Measurements from ENCODE around the gene FAM110A.

DNA sequence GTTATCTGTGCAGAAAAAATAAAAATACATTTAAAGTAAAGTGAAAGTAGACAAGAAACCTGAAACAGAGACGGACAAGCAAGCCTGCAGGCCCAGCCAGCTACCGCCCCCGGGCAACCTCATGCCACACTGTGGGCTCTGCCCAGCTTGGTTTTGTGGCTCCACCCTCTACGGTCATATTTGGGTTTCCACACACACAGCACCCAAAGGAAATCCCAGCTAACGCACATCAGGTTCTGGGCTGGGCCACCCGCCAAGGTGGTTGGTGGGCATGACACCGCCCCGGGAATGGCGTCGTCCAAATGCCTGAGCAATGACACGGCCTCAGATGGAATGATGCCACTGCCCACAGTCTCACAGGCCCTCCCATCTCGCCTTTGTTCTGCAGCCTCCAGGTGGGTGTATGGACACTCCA lies 22.9 kb downstream of the FAM110A start:
- TF ChIP-seq, protein P1, sequence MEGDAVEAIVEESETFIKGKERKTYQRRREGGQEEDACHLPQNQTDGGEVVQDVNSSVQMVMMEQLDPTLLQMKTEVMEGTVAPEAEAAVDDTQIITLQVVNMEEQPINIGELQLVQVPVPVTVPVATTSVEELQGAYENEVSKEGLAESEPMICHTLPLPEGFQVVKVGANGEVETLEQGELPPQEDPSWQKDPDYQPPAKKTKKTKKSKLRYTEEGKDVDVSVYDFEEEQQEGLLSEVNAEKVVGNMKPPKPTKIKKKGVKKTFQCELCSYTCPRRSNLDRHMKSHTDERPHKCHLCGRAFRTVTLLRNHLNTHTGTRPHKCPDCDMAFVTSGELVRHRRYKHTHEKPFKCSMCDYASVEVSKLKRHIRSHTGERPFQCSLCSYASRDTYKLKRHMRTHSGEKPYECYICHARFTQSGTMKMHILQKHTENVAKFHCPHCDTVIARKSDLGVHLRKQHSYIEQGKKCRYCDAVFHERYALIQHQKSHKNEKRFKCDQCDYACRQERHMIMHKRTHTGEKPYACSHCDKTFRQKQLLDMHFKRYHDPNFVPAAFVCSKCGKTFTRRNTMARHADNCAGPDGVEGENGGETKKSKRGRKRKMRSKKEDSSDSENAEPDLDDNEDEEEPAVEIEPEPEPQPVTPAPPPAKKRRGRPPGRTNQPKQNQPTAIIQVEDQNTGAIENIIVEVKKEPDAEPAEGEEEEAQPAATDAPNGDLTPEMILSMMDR (IDR thresholded peaks at IDR 0.05; ENCODE audit: low read depth, low read length, poor library complexity, severe bottlenecking), result no peak
- TF ChIP-seq EZH2phosphoT487 (IDR thresholded peaks at IDR 0.05; ENCODE audit: borderline replicate concordance, low read length), result no peak
